Neural cell (in vitro differentiated cells): Measurements from ENCODE around the gene MARCHF7. TPM values are rescaled to one million over a fixed set of nuclear protein-coding genes. Genes with fewer than 3 reads are reported as not detected.

Experiments
- H2AFZ ChIP-seq: fragments of 200-600, 300-800 bp; sonication (generic), shearing (Covaris generic); 2 replicates; pipeline ENCODE4 v1.6.0; 2014; ENCODE audit warnings: low read depth, mild to moderate bottlenecking, antibody characterized with exemption, low read length, moderate library complexity
- H3F3A ChIP-seq: fragments of 200-600 bp; shearing (Covaris generic); 2 replicates; pipeline ENCODE4 v1.6.1; 2016; ENCODE audit warnings: mild to moderate bottlenecking, moderate library complexity, mixed read lengths, antibody characterized with exemption, low read length; ENCODE audit not compliant: insufficient read depth, poor library complexity, severe bottlenecking
- H3K27ac ChIP-seq: fragments of 200-600, 300-800 bp; sonication (generic), shearing (Covaris generic); 2 replicates; pipeline ENCODE4 v1.5.1; 2014; ENCODE audit warnings: mild to moderate bottlenecking, low read length, moderate library complexity
- H3K27me3 ChIP-seq: fragments of 300-800, 200-600 bp; sonication (generic), shearing (Covaris generic); 2 replicates; pipeline ENCODE4 v1.6.0; 2014; ENCODE audit warnings: mild to moderate bottlenecking, low read depth, low read length, moderate library complexity; ENCODE audit not compliant: insufficient read depth
- H3K36me3 ChIP-seq: fragments of 300-800, 200-600 bp; sonication (generic), shearing (Covaris generic); 2 replicates; pipeline ENCODE4 v1.5.1; 2014; ENCODE audit warnings: mild to moderate bottlenecking, antibody characterized with exemption, low read length, moderate library complexity; ENCODE audit not compliant: insufficient read depth
- H3K4me2 ChIP-seq: fragments of 300-800, 200-600 bp; sonication (generic), shearing (Covaris generic); 2 replicates; pipeline ENCODE4 v1.6.0; 2014; ENCODE audit warnings: mild to moderate bottlenecking, low read length
- H3K4me3 ChIP-seq: fragments of 300-800, 200-600 bp; sonication (generic), shearing (Covaris generic); 2 replicates; pipeline ENCODE4 v1.5.1; 2014; ENCODE audit warnings: mild to moderate bottlenecking, low read length, moderate library complexity
- H3K79me2 ChIP-seq: fragments of 200-600 bp; shearing (Covaris generic); replicated peaks from 2 replicates; pipeline ENCODE4 v1.6.0; 2014; ENCODE audit warnings: mild to moderate bottlenecking, low read length, moderate library complexity; ENCODE audit not compliant: insufficient read depth
- H3K9ac ChIP-seq: fragments of 300-800, 200-600 bp; sonication (generic), shearing (Covaris generic); 2 replicates; pipeline ENCODE4 v1.6.1; 2016; ENCODE audit warnings: mild to moderate bottlenecking, low read length, mixed read lengths
- H3K9me2 ChIP-seq: fragments of 200-600 bp; shearing (Covaris generic); 2 replicates; pipeline ENCODE4 v1.6.1; 2016; ENCODE audit warnings: mild to moderate bottlenecking, low read length, mixed read lengths; ENCODE audit not compliant: insufficient read depth
- H3K9me3 ChIP-seq: fragments of 200-600, 300-800 bp; sonication (generic), shearing (Covaris generic); 2 replicates; pipeline ENCODE4 v1.6.1; 2016; ENCODE audit warnings: mild to moderate bottlenecking, mixed run types, low read length, moderate library complexity, mixed read lengths
- H4K20me1 ChIP-seq: fragments of 200-600 bp; shearing (Covaris generic); 2 replicates; pipeline ENCODE4 v1.6.1; 2016; ENCODE audit warnings: mild to moderate bottlenecking, mixed run types; ENCODE audit not compliant: insufficient read depth
- CTCF ChIP-seq: fragments of 450-650 bp; IDR thresholded peaks from 2 replicates; pipeline ENCODE4 v1.5.1; 2014; ENCODE audit warnings: antibody characterized with exemption, mild to moderate bottlenecking, moderate library complexity; ENCODE audit not compliant: poor library complexity, severe bottlenecking
- EP300 ChIP-seq: fragments of 450-650 bp; conservative IDR thresholded peaks from 2 replicates; pipeline ENCODE4 v1.6.1; 2014; ENCODE audit warnings: antibody characterized with exemption, mild to moderate bottlenecking, moderate library complexity; ENCODE audit not compliant: poor library complexity, severe bottlenecking
- EZH2 ChIP-seq: fragments of 200-600, 300-800 bp; shearing (Covaris generic), sonication (generic); IDR thresholded peaks from 2 replicates; pipeline ENCODE4 v1.6.1; 2014; ENCODE audit warnings: antibody characterized with exemption, low read length, borderline replicate concordance, mild to moderate bottlenecking; ENCODE audit not compliant: insufficient read depth, poor library complexity, severe bottlenecking
- MXI1 ChIP-seq: fragments of 450-650 bp; conservative IDR thresholded peaks from 2 replicates; pipeline ENCODE4 v1.6.1; 2014; ENCODE audit warnings: antibody characterized with exemption, mild to moderate bottlenecking; ENCODE audit not compliant: poor library complexity, severe bottlenecking
- POLR2AphosphoS5 ChIP-seq: IDR thresholded peaks from 2 replicates; pipeline ENCODE4 v1.6.1; 2012
- RAD21 ChIP-seq: fragments of 450-650 bp; conservative IDR thresholded peaks from 2 replicates; pipeline ENCODE4 v1.6.1; 2014; ENCODE audit warnings: antibody characterized with exemption, mild to moderate bottlenecking, moderate library complexity
- REST ChIP-seq: IDR thresholded peaks from 2 replicates; pipeline ENCODE4 v1.6.1; 2012; ENCODE audit warnings: borderline replicate concordance
- SMC3 ChIP-seq: fragments of 450-650 bp; conservative IDR thresholded peaks from 2 replicates; pipeline ENCODE4 v1.6.1; 2014; ENCODE audit warnings: antibody characterized with exemption, mild to moderate bottlenecking, moderate library complexity; ENCODE audit not compliant: poor library complexity
- TAF1 ChIP-seq: IDR thresholded peaks from 2 replicates; pipeline ENCODE4 v1.6.1; 2012; ENCODE audit warnings: low read depth
- polyA plus RNA-seq: library from polyadenylated mRNA; depleted of rRNA; stranded (reverse); fragments of >200 nt; gene quantifications from 2 replicates; pipeline ENCODE4 v1.2.3, GENCODE V29; 2014

The MARCHF7 gene
- polyA plus RNA-seq, 1 donor from 2014 or later: 193 TPM

- peaks cover 15% of the 10 kb centered on the region for H3K36me3 ChIP-seq
- H3K9me3 ChIP-seq: no peaks in the 10 kb centered on the region
- H2AFZ ChIP-seq: no peak overlapping the region
- no peak overlapping the region for H3K4me3 ChIP-seq
- H3K9me2 ChIP-seq: no peaks in the 10 kb centered on the region
- peaks cover 56% of the 10 kb centered on the region for H3K79me2 ChIP-seq
- H3K27me3 ChIP-seq: no peaks in the 10 kb centered on the region
- no peaks in the 10 kb centered on the region for H4K20me1 ChIP-seq
- TF ChIP-seq EZH2 (no peak), MXI1 (no peak), EP300 (no peak), TAF1 (no peak), RAD21 (no peak), POLR2AphosphoS5 (no peak), SMC3 (no peak), REST (no peak), CTCF (no peak)
- no peaks in the 10 kb centered on the region for H3F3A ChIP-seq
- H3K4me2 ChIP-seq: no peak overlapping the region
- H3K9ac ChIP-seq: no peak overlapping the region
- no peak overlapping the region for H3K27ac ChIP-seq
Observed at GRCh38 chr2:159735648-159736047, 23.3 kb downstream of the MARCHF7 start.

GRCh38 chr2:159736048-159736447 is 23.7 kb downstream of the MARCHF7 start:
- Histone ChIP-seq H3K27me3 (no peaks in the 10 kb centered on the region), H3K79me2 (peaks cover 53% of the 10 kb centered on the region), H2AFZ (no peak overlapping the region), H3K4me3 (no peak overlapping the region), H3K9me2 (no peaks in the 10 kb centered on the region), H3K9ac (no peak overlapping the region), H3K27ac (no peak overlapping the region), H3K36me3 (peaks cover 11% of the 10 kb centered on the region), H3F3A (no peaks in the 10 kb centered on the region), H4K20me1 (no peaks in the 10 kb centered on the region), H3K4me2 (no peak overlapping the region), H3K9me3 (no peaks in the 10 kb centered on the region)
- no peak for TF ChIP-seq RAD21
- no peak for TF ChIP-seq SMC3
- TF ChIP-seq EZH2: no peak
- TF ChIP-seq EP300: no peak
- TF ChIP-seq POLR2AphosphoS5: no peak
- TF ChIP-seq CTCF: no peak
- no peak for TF ChIP-seq TAF1
- TF ChIP-seq REST: no peak
- TF ChIP-seq MXI1: no peak
